HG02943 (cell line): ENCODE results near the gene FAM237B.
"Not testable (repeated sequence)": the region's sequence is repeated elsewhere in the genome, so short reads cannot be mapped to it uniquely, and the experiment has no call there.

ENCODE experiments used
- ATAC-seq: cut with Tn5 transposase; IDR thresholded peaks from one replicate; pipeline ENCODE4 v1.9.1; 2021; ENCODE audit warnings: mild to moderate bottlenecking, low read depth, moderate library complexity; ENCODE audit not compliant: unreplicated experiment

The FAM237B gene

DNA sequence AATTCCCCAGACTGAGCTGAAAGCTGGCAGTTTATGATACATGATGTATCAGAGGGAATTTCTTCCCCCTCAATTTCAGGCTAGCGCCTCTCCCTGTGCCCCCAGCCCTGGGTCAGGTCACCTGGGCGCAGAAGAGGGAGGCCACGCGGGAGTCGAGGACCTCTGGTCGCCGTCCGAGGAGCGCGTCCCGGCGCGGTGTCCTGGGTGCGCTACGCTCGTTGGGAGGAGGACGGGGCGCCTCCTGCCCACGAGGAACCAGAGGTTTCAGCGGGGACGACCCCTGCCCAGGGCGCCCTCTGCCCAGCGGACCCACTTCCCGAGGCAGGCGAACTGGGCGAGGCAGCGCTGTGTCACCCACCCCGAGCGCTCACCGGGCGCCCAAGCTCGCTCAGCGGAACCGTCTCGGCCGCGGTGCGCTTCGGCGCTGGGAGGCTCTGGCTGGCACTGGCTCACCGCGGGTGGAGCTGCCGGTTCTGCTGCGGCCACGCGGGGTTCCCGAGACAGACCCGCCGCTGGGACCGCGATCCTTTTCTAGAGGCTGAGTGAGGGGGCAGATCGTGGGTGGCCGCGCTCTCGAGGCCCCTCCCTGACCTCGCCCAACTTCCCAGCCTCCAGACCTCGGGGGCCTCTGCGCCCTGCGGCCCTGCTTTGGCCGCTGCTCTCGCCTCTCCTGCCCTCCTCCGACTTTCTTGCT lies at the start of gene FAM237B:
FAM237B (minus strand) TSS at position 504 of the 694 bp plus-strand sequence. CDS start 1,556 bp downstream, outside the sequence.
- no peak for ATAC-seq

DNA sequence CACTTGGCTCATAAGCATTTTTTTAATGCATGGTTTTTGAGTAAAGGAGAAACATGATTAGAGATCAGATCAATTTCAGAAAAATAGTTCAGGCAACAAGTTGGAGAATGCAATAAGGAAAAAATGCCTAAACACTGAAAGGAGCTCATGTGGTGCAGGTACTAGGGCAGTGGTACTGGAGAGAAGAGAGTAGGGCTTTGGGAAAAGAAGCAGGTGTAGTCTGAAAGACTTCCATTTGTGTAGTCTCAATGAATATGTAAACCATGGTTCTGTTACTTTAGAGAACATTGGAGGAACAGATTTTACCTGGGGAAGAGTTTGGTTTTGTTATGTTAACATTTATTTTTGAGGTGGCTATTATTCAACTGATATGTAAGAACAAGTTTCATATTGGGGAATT lies 30.9 kb upstream of the FAM237B start:
- no peak for ATAC-seq

DNA sequence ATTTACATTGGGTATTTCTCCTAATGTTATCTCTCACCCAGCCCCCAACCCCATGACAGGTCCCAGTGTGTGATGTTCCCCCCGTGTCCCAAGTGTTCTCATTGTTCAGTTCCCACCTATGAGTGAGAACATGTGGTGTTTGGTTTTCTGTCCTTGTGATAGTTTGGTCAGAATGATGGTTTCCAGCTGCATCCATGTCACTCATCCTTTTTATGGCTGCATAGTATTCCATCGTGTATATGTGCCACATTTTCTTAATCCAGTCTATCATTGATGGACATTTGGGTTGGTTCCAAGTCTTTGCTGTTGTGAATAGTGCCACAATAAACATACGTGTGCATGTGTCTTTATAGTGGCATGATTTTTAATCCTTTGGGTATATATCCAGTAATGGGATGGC lies 28.9 kb upstream of the FAM237B start:
- not testable (repeated sequence) for ATAC-seq

DNA sequence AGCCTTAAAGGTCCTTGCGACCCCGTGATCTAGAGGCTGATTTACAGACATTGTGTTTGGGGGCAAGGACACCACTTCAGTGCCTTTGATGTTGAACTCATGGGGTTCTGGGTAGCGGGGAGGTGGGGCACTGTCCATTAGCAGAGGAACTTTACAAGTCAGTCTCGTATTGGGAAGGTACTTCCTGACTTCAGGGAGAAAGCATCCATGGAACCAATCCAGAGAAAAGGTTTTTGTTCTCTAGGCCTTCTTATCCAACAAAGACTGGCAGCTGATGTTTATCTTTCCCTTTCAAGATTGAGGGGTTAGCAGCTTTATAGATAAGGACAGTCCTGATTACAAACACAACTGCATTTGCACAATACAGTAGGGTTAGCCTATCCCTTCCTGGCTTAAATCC lies 28.2 kb upstream of the FAM237B start:
- no peak for ATAC-seq

DNA sequence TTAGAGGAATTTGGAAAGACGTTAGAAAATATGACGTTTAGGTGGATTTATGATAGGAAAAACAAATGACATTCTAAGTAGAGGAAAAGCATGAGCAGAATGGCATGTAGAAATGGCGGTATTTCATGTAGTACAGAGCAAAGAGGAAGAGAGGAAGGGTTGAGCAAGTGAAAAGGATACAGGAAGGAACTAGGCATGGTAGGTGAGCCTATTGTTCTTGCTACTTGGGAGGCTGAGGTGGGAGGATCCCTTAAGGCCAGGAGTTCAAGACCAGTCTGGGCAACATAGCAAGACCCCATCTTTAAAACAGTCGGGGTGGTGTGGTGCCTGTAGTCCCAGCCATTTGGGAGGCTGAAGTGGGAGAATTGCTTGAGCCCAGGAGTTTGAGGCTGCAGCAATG lies 26.7 kb upstream of the FAM237B start:
- ATAC-seq = no peak

DNA sequence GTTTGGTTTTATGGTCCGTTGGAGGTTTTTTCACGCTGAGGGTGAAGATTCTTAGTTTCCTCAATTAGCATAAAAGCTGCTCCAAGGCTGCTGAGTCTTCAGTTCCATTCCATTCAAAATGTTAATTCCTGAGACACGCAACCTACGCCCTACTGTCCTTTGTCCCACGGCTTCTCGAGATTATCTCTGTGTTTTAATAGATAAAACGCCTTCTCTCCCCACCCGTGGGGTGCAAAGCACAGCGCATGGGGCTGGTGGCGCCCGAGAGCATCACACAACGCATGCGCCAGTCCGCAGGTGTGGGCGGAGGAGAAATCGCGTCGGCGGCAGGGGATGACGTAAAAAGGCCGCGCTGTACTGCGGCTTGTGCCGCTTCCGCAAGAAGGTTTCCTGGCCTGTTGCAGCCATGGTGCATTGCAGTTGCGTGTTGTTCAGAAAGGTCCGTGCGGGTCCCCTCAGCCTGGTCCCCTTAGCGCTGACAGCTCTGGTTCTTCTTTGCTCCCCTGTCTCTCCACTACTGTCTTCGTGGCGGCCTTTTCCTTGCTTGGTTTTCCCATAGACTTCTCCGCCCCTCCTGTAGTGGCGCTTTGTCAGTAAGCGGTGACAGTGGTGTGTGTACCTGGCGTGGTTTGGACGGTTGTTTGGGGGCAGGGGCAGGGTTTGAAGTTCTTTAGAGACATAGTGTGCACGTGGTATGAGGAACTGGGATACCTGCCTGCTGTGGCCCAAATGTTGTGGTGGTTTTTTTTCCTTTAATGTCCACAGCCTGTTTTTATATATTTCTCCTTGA lies 25.4 kb upstream of the FAM237B start, which contains the start of gene GTPBP10:
GTPBP10 (plus strand) TSS at position 381 of the 790 bp plus-strand sequence; CDS start at position 407, 26 bp downstream.
- ATAC-seq = peak; percentile 98

DNA sequence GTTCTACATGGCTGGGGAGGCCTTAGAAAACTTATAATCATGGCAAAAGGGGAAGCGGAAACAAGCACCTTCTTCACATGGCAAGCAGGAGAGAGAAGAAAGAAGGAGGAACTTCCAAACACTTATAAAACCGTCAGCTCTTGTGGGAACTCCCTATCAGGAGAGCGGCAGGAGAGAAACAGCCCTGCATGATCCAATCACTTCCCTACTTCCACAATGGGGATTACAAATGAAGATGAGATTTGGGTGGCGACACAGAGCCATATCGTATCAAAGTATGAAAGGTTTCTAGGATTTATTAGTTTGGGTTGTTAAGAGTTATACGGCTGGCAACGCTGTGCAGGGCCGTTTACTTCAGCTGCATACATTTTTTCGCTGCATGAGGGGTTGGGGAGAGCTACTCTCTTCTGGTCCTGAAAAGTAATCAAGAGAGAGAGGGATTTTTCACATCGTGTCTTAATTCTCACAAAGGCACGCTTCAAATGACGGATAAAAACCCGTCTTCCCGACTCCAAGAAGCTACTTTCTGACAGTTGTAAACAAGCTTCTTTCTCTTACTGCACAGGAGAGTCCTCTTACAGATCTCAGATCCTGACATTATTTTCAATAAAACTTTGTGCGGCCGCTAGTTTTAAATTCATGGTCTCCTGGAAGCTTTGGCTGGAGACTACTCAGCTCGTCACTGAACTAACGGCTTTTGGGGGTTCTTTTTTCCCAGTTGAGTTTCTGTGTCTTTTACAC lies 24.7 kb upstream of the FAM237B start:
- peak; percentile 14 for ATAC-seq

DNA sequence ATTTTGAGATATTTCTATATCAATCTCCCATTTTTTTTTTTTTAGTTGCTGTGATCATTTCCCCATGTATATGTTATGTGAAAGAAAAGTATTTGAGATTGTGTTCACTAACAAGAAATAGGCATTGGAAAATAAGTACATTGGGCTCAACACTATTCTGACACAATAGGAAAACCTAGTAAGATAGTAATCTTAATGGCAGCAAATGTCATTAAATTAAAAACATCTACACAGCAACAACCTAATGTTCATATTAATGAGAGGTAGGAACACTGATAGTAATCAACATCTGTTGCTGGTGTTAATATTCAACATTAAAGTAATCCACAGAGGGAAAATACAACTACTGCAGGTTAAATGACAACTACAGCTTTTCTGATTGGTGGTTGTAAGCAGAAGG lies 23.9 kb upstream of the FAM237B start:
- no peak for ATAC-seq

DNA sequence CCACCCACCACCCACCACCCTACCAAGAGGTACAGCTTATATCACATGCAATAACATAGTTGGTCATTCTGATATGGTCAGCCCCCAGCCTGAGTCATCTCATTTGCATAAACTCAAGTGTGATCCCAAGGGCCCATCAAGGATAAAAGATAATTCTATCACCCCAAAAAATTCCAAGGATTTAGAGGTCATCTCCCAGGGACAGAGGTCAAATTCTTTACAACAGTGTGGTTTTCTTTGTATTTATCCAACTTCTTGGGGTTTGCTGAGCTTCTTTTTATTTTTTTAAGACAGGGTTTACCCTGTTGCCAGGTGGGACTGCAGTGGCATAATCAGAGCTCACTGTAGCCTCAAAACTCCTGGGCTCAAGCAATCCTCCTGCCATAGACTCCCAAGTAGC lies 16.0 kb upstream of the FAM237B start:
- no peak for ATAC-seq

DNA sequence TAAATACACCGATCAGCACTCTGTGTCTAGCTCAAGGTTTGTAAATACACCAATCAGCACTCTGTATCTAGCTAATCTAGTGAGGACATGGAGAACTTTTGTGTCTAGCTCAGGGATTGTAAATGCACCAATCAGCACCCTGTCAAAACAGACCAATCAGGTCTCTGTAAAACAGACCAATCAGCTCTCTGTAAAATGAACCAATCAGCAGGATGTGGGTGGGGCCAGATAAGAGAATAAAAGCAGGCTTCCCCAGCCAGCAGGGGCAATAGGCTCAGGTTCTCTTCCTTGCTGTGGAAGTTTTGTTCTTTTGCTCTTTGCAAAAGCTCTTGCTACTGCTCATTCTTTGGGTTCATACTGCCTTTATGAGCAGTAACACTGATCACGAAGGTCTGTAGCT lies 13.8 kb upstream of the FAM237B start:
- ATAC-seq = not testable (repeated sequence)

DNA sequence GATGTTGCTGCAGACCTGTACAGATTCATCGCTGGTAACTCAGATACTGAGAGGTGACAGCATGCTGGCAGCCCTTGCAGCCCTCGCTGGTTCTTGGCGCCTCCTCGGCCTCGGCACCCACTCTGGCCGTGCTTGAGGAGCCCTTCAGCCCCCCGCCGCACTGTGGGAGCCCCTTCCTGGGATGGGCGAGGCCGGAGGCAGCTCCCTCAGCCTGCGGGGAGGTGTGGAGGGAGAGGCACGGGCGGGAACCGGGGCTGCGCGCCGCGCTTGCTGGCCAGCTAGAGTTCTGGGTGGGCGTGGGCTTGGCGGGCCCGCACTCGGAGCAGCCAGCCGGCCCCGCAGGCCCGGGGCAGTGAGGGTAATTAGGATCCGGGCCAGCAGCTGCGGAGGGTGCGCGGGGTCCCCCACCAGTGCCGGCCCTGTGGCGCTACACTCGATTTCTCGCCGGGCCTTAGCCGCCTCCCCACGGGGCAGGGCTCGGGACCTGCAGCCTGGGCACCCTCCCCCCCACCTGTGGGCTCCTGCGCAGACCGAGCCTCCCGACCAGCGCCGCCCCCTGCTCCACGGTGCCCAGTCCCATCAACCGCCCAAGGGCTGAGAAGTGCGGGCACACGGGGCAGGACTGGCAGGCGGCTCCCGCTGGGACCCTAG lies 13.2 kb upstream of the FAM237B start:
- ATAC-seq = no peak

DNA sequence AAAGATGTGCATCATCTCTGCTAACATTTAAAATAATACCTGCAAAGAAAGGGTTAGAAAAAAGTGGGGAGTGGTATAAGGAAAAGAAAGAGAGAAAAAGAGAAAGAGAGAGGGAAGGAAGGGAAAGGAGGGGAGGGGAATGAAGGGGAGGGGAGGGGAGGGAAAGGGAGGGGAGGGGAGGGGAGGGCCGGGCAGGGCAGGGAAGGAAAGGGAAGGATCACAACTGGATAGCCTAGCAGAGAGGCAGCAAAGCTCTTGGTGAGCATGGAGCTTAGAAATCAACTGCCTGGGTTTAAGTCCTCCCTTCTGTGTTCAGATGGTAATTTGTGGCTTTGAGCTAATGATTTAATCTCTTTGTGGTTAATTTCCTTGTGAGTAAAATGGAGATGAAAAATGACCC lies 5.4 kb upstream of the FAM237B start:
- no peak for ATAC-seq

DNA sequence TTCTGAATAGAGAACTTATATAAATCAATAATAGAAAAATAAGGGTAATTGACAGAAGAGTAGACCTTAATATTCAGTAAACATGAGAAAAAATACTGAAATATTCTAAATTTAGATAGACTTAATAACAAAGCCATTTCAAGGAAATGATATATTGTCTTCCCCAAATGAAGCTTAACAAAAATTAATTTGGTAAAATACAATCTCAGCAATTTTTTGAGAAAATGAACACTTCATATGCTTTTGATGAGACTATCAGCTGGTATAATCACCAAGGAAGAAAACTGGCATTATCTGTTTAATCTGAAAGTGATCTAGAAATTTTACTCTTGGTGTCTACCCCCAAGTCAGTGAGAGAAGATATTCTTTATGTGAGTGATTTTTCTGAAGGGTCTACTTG lies 1.7 kb upstream of the FAM237B start:
- ATAC-seq = no peak

DNA sequence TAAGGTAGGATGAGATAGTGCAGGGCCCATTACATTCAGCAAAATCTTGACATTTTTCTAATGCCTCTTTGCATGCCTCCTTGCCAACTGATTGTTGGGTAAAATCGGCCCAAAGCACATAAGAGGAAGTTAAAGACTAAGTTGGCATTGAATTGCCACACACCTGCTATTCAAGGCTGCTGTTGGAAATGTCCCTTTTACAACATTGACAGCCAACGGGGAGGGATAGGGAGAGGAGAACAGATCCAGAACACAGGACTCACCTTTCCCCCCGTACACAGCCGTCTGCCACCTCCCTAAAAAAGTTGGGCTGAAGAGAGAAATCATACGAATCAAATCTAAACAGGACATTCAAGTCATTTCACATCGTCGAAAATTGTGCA lies 695 bp downstream of the FAM237B start:
- no peak for ATAC-seq

DNA sequence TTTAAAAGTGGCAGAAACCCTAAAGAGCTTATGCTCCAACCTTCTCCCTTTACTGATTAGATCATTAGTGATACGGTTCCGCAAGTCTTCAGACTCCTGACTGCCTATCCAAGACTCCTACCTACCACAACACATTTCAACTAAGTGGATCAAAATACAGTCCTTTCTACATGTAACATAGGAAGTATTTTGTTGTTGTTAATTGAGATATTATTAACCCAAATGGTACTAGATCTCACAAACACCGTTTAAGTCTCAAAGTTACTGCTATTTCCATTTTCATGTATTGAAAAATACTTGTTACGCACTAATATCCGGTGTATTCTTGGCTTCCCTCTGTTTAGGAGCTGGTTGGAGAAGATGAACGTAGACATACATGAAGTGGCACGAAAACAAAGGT lies 1.1 kb downstream of the FAM237B start:
- no peak for ATAC-seq

DNA sequence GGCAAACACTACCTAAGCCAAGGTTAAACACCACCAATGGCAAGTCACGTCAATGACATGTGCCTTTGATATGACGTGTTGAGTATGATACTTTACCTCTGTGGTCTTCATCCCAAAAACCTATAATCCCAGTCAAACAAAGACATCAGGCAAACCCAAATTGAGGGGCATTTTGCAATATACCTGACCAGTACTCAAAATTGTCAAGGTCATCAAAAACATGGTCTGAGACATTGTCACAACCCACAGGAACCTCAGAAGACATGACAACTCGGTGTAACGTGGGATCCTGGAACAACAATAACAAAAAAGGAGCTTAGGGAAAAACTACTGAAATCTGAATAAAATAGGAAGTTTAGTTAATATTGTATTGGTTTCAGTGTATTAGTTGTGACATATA lies 7.2 kb downstream of the FAM237B start:
- no peak for ATAC-seq

DNA sequence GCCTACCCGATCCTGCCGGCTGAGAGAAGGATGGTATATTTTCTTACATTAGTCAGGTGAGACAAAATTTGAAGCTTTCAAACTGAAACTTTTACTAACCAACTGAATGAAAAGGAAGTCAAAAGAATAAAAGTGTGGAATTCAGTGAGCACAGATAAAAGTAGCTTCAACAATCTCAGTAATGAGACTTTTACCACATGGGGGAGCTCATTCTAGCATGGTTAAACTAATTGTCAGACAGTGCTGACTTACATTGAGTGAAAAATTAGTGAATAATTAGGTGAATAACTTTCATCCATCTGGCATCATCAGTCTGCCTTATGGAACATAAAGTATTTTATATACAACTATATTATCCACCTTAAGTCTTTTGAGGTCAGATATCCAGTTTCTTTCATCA lies 8.4 kb downstream of the FAM237B start:
- ATAC-seq = no peak

DNA sequence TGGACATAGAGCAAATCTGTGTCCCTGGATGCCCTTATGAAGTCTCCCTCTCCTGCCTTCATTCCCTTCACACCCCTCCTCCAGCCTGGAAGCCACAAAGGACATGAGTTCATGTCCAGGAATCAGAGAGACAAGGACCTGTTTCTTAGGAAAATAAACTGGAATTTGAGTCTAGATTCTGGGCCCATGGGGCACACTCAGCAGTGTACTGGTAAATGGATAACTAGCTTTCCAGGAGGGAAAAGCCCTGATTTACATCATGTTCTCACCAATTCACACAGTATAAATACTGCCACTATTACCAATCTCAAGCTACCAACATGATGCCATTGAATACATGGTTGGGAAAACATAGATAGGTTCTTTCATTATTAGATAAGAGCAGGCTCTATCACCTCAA lies 9.9 kb downstream of the FAM237B start:
- no peak for ATAC-seq

DNA sequence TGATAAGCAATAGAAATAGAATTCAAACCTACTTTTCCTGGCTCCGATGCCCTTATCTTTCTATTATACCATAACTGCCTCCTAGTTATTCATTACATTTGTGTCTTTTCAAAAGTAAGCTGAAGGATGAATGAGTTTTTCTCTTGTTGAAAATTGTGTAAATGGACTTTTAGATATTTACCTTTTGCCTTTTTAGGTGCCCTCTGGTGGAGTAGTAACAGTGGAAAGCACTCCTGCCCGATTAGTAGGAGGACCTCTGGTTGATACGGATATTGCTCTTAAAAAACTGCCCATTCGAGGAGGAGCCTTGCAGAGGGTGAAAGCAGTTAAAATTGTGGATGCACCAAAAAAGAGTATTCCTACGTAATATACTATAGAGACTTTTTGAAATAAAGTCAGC lies 11.2 kb downstream of the FAM237B start:
- ATAC-seq = no peak

DNA sequence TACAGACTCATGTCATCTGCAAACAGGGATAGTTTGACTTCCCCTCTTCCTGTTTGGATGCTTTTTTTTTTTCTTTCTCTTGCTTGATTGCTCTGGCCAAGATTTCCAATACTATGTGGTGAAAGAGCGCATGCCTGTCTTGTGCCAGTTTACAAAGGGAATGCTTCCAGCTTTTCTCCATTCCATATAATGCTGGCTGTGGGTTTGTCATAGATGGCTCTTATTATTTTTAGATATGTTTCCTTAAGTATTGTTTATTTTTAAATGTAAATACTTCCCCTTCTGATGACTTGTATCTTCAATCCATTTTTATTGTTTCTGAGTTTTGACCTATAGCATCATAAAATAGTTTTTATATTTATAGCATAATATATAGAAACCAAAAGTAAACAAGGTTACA lies 17.9 kb downstream of the FAM237B start:
- no peak for ATAC-seq
